Measurements from ENCODE around the gene BNIP3.

The BNIP3 gene

DNA sequence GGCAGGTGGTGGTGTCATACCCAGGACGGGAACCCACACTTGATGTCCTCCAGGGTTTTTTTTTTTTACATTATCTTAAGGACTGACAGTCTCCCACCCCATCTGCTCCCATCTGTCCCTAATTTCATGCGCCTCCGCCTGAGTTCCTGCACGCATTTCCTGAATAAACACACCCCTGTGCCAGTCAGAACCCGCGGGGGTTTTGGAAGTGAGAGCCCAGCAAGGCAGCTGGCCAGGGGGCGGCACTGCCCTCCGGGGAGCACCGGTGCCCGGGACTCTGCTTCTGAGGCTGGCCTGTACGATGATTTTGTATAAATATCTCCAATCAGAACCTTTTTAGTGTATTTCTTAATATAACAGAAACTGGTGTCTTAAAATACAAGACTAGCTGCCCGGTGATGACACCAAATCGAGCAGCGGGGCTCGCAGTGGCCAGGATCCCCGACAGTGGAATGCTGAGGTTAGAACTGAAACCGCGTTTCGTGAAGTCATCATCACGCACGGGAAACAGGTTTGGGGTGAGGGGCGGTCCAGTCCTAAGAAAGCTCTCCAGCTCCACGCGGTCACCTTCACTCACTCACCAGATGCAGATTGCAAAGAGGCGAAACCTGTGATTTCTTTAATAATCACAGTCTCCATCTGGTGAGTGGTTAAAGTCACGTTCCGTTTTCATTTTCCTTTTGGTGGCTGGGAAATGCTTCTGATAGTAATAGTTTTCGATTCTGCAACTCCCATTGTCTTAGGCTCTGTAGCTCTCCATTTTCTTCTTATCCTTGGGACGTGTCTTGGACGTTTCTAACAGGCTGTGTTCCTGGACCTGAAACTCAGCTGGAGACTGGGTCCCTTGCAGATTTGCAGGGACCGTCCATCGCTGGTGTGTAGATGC, 19.7 kb downstream of the BNIP3 start:
- Histone ChIP-seq H4K20me1 (ENCODE audit: low read depth, low read length) (no peaks in the 10 kb centered on the region), H3K4me2 (ENCODE audit: low read depth, low read length, poor library complexity, severe bottlenecking) (no peak overlapping the region), H3K36me3 (ENCODE audit: low read length) (no peaks in the 10 kb centered on the region), H2AFZ (ENCODE audit: low read depth, low read length, severe bottlenecking) (no peak overlapping the region), H3K27ac (ENCODE audit: low read depth, low read length) (no peak overlapping the region), H3F3A (ENCODE audit: insufficient read depth) (no peaks in the 10 kb centered on the region), H3K79me2 (ENCODE audit: insufficient read depth, low read length) (no peaks in the 10 kb centered on the region), H3K9me2 (replicated peaks; ENCODE audit: insufficient read depth, low read length) (no peaks in the 10 kb centered on the region), H3K9ac (ENCODE audit: low read length) (no peak overlapping the region), H3K9me3 (ENCODE audit: insufficient read depth, low read length) (no peaks in the 10 kb centered on the region), H3K4me3 (ENCODE audit: insufficient read depth, low read length, poor library complexity, severe bottlenecking) (no peak overlapping the region), H3K27me3 (ENCODE audit: low read length) (no peaks in the 10 kb centered on the region)
- TF ChIP-seq EZH2phosphoT487 (conservative IDR thresholded peaks at IDR 0.05; ENCODE audit: low read length) = no peak
- TF ChIP-seq, protein P1, sequence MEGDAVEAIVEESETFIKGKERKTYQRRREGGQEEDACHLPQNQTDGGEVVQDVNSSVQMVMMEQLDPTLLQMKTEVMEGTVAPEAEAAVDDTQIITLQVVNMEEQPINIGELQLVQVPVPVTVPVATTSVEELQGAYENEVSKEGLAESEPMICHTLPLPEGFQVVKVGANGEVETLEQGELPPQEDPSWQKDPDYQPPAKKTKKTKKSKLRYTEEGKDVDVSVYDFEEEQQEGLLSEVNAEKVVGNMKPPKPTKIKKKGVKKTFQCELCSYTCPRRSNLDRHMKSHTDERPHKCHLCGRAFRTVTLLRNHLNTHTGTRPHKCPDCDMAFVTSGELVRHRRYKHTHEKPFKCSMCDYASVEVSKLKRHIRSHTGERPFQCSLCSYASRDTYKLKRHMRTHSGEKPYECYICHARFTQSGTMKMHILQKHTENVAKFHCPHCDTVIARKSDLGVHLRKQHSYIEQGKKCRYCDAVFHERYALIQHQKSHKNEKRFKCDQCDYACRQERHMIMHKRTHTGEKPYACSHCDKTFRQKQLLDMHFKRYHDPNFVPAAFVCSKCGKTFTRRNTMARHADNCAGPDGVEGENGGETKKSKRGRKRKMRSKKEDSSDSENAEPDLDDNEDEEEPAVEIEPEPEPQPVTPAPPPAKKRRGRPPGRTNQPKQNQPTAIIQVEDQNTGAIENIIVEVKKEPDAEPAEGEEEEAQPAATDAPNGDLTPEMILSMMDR (IDR thresholded peaks at IDR 0.05; ENCODE audit: insufficient read depth, low read length, poor library complexity, severe bottlenecking) = no peak

DNA sequence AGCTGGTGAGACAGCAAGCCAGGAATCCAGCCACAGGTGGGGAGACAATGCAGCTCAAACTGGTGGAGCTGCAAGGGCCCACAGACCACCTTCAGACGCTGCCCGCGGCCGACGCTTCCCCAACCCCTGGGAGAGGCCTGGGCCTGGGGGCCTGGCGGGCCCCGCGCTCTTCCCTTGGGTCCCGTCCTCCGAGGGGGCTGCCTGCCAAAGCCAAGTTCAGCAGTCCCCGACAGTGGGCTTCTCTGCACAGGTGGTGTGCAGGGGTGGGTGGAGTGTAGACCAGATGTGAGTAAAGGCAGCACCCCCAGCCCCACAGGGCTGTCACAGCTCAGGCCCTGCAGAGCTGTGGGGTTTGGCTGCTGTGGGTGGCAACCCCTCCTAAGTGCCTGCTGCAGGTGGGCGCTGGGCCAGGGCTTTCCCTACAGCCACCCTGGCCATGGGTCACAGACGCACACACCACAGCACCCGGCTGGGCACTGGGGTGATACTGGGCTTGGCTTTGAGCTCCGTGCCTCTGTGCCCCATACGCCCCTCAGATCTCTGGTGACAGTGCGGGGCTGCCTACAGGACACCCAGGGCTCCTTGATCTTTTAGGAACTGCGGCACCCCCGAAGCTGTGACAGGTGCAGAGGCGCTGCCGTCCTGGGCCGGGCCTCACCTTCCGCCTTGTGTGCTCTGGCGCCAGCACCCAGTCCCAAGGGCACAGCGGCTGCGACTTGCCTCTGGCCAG, 20.5 kb downstream of the BNIP3 start:
- no peak overlapping the region for H3K4me3 ChIP-seq (ENCODE audit: insufficient read depth, low read length, poor library complexity, severe bottlenecking)
- no peak overlapping the region for H3K4me2 ChIP-seq (ENCODE audit: low read depth, low read length, poor library complexity, severe bottlenecking)
- H3F3A ChIP-seq (ENCODE audit: insufficient read depth) = no peaks in the 10 kb centered on the region
- no peaks in the 10 kb centered on the region for H3K9me2 ChIP-seq (replicated peaks; ENCODE audit: insufficient read depth, low read length)
- no peak overlapping the region for H2AFZ ChIP-seq (ENCODE audit: low read depth, low read length, severe bottlenecking)
- no peaks in the 10 kb centered on the region for H3K27me3 ChIP-seq (ENCODE audit: low read length)
- H3K27ac ChIP-seq (ENCODE audit: low read depth, low read length) = no peak overlapping the region
- no peaks in the 10 kb centered on the region for H3K79me2 ChIP-seq (ENCODE audit: insufficient read depth, low read length)
- H3K9me3 ChIP-seq (ENCODE audit: insufficient read depth, low read length) = no peaks in the 10 kb centered on the region
- TF ChIP-seq, protein P1 (IDR thresholded peaks at IDR 0.05; ENCODE audit: insufficient read depth, low read length, poor library complexity, severe bottlenecking) = no peak
- no peaks in the 10 kb centered on the region for H4K20me1 ChIP-seq (ENCODE audit: low read depth, low read length)
- no peak overlapping the region for H3K9ac ChIP-seq (ENCODE audit: low read length)
- no peaks in the 10 kb centered on the region for H3K36me3 ChIP-seq (ENCODE audit: low read length)

DNA sequence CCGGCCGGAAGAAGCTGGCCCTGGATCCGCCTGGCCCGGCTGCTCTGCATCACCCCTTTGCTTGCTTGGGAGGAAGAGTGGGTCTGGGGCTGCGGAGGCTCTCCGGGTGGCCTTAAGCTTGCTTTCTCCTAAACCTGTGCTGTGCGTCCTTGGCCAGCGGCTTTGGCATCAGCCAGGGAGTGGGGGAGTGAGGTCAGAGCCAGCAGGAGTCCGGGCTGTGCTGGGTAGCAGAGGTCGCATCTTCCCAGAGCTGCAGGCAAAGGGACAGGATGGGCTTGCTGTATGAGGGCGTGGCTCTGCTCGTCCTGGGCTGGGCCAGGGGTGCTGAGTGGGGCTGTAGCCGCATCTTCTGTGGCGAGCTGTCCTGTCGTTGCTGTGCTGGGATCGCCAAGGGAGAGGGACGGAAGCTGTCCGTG, 21.1 kb downstream of the BNIP3 start:
- no peaks in the 10 kb centered on the region for H3K79me2 ChIP-seq (ENCODE audit: insufficient read depth, low read length)
- no peaks in the 10 kb centered on the region for H3K36me3 ChIP-seq (ENCODE audit: low read length)
- no peak overlapping the region for H3K4me3 ChIP-seq (ENCODE audit: insufficient read depth, low read length, poor library complexity, severe bottlenecking)
- no peak overlapping the region for H2AFZ ChIP-seq (ENCODE audit: low read depth, low read length, severe bottlenecking)
- no peak overlapping the region for H3K27ac ChIP-seq (ENCODE audit: low read depth, low read length)
- H4K20me1 ChIP-seq (ENCODE audit: low read depth, low read length) = no peaks in the 10 kb centered on the region
- H3K9me3 ChIP-seq (ENCODE audit: insufficient read depth, low read length) = no peaks in the 10 kb centered on the region
- TF ChIP-seq, protein P1 (IDR thresholded peaks at IDR 0.05; ENCODE audit: insufficient read depth, low read length, poor library complexity, severe bottlenecking) = no peak
- TF ChIP-seq EZH2phosphoT487 (conservative IDR thresholded peaks at IDR 0.05; ENCODE audit: low read length) = no peak
- H3K4me2 ChIP-seq (ENCODE audit: low read depth, low read length, poor library complexity, severe bottlenecking) = no peak overlapping the region
- H3K9ac ChIP-seq (ENCODE audit: low read length) = no peak overlapping the region
- H3K9me2 ChIP-seq (replicated peaks; ENCODE audit: insufficient read depth, low read length) = no peaks in the 10 kb centered on the region
- H3F3A ChIP-seq (ENCODE audit: insufficient read depth) = no peaks in the 10 kb centered on the region
- H3K27me3 ChIP-seq (ENCODE audit: low read length) = no peaks in the 10 kb centered on the region
